Measurements from ENCODE around the gene PCDHA12.
"Not testable (repeated sequence)": the region's sequence is repeated elsewhere in the genome, so short reads cannot be mapped to it uniquely, and the experiment has no call there.

Gene PCDHA12, protein sequence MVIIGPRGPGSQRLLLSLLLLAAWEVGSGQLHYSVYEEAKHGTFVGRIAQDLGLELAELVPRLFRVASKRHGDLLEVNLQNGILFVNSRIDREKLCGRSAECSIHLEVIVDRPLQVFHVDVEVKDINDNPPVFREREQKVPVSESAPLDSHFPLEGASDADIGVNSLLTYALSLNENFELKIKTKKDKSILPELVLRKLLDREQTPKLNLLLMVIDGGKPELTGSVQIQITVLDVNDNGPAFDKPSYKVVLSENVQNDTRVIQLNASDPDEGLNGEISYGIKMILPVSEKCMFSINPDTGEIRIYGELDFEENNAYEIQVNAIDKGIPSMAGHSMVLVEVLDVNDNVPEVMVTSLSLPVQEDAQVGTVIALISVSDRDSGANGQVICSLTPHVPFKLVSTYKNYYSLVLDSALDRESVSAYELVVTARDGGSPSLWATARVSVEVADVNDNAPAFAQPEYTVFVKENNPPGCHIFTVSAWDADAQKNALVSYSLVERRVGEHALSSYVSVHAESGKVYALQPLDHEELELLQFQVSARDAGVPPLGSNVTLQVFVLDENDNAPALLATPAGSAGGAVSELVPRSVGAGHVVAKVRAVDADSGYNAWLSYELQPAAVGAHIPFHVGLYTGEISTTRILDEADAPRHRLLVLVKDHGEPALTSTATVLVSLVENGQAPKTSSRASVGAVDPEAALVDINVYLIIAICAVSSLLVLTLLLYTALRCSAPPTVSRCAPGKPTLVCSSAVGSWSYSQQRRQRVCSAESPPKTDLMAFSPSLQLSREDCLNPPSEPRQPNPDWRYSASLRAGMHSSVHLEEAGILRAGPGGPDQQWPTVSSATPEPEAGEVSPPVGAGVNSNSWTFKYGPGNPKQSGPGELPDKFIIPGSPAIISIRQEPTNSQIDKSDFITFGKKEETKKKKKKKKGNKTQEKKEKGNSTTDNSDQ

GRCh38 chr5:140875085-140876065 lies at the start of gene PCDHA12:
Gene PCDHA12 (plus strand): TSS chr5:140875308. CDS start chr5:140875473, 165 bp downstream.
- in situ Hi-C loops (cut with HindIII; ENCODE audit: low sequenced_read_pairs), result no loop called here

- in situ Hi-C loops (cut with HindIII; ENCODE audit: low sequenced_read_pairs), result no loop called here
These were observed 47.3 kb upstream of the PCDHA12 start, which contains the start of gene PCDHA6 for GRCh38 chr5:140827704-140828361. Gene PCDHA6 (plus strand): TSS chr5:140827960. CDS start chr5:140828092, 132 bp downstream.

GRCh38 chr5:140828362-140828737 lies 46.8 kb upstream of the PCDHA12 start:
- in situ Hi-C loops (cut with HindIII; ENCODE audit: low sequenced_read_pairs), result no loop called here

DNA sequence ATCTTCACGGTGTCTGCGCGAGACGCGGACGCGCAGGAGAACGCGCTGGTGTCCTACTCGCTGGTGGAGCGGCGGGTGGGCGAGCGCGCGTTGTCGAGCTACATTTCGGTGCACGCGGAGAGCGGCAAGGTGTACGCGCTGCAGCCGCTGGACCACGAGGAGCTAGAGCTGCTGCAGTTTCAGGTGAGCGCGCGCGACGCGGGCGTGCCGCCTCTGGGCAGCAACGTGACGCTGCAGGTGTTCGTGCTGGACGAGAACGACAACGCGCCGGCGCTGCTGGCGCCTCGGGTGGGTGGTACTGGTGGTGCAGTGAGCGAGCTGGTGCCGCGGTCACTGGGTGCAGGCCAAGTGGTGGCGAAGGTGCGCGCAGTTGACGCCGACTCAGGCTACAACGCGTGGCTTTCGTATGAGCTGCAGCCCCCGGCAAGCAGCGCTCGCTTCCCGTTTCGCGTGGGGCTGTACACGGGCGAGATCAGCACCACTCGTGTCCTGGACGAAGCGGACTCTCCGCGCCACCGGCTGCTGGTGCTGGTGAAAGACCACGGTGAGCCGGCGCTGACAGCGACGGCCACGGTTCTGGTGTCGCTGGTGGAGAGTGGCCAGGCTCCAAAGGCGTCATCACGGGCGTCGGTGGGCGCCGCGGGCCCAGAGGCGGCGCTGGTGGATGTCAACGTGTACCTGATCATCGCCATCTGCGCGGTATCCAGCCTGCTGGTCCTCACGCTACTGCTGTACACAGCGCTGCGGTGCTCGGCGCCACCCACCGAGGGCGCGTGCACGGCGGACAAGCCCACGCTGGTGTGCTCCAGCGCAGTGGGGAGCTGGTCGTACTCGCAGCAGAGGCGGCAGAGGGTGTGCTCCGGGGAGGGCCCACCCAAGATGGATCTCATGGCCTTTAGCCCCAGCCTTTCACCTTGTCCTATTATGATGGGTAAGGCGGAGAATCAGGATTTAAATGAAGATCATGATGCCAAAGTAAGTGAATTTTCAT lies 45.3 kb upstream of the PCDHA12 start:
- in situ Hi-C loops (cut with HindIII; ENCODE audit: low sequenced_read_pairs), result not testable (repeated sequence)

DNA sequence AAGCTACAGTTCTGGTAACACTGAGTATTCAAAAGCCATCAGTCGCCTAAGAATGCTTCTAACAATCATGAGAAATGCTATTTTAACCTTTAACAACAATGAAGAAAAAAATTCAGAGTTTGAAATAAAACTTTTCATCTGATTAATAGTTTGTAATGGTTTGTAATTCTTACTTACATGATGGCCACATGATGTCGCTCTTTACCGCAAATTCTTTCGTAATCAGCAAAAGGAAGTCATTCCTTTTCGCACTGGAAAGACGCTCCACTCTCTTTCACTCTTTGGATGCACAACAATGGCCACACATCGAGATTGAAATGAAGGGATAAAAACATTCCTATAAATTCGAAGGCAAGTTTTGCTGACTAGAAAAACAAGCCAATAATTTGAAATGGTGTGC lies 41.1 kb upstream of the PCDHA12 start, which contains the start of gene PCDHA7:
Gene PCDHA7, plus strand, starts transcription at position 277 of the 400 bp plus-strand sequence. Its CDS starts 115 bp downstream, at position 392.
- in situ Hi-C loops (cut with HindIII; ENCODE audit: low sequenced_read_pairs), result no loop called here

- in situ Hi-C loops (cut with HindIII; ENCODE audit: low sequenced_read_pairs), result not testable (repeated sequence)
These were observed 40.6 kb upstream of the PCDHA12 start for GRCh38 chr5:140834439-140835008.

GRCh38 chr5:140835622-140836510 lies 39.2 kb upstream of the PCDHA12 start:
- in situ Hi-C loops (cut with HindIII; ENCODE audit: low sequenced_read_pairs), result no loop called here

- in situ Hi-C loops (cut with HindIII; ENCODE audit: low sequenced_read_pairs), result no loop called here
These were observed 33.8 kb upstream of the PCDHA12 start, which contains the start of gene PCDHA8 for GRCh38 chr5:140840978-140841962. Gene PCDHA8 (plus strand): TSS chr5:140841187. CDS start chr5:140841322, 135 bp downstream.

- in situ Hi-C loops (cut with HindIII; ENCODE audit: low sequenced_read_pairs), result no loop called here
These were observed 32.0 kb upstream of the PCDHA12 start for GRCh38 chr5:140842798-140843733.

GRCh38 chr5:140848139-140849102 lies 26.7 kb upstream of the PCDHA12 start, which contains the start of gene PCDHA9:
Gene PCDHA9 (plus strand): TSS chr5:140848382. CDS start chr5:140848496, 114 bp downstream.
- in situ Hi-C loops (cut with HindIII; ENCODE audit: low sequenced_read_pairs), result not testable (repeated sequence)

DNA sequence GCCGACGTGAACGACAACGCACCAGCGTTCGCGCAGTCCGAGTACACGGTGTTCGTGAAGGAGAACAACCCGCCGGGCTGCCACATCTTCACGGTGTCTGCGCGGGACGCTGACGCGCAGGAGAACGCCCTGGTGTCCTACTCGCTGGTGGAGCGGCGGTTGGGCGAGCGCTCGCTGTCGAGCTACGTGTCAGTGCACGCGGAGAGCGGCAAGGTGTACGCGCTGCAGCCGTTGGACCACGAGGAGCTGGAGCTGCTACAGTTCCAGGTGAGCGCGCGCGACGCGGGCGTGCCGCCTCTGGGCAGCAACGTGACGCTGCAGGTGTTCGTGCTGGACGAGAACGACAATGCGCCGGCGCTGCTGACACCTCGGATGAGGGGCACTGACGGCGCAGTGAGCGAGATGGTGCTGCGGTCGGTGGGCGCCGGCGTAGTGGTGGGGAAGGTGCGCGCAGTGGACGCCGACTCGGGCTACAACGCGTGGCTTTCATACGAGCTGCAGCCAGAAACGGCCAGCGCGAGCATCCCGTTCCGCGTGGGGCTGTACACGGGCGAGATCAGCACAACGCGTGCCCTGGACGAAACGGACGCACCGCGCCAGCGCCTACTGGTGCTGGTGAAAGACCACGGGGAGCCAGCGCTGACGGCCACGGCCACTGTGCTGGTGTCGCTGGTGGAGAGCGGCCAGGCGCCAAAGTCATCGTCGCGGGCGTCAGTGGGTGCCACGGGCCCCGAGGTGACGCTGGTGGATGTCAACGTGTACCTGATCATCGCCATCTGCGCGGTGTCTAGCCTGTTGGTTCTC lies 25.1 kb upstream of the PCDHA12 start:
- in situ Hi-C loops (cut with HindIII; ENCODE audit: low sequenced_read_pairs), result not testable (repeated sequence)

DNA sequence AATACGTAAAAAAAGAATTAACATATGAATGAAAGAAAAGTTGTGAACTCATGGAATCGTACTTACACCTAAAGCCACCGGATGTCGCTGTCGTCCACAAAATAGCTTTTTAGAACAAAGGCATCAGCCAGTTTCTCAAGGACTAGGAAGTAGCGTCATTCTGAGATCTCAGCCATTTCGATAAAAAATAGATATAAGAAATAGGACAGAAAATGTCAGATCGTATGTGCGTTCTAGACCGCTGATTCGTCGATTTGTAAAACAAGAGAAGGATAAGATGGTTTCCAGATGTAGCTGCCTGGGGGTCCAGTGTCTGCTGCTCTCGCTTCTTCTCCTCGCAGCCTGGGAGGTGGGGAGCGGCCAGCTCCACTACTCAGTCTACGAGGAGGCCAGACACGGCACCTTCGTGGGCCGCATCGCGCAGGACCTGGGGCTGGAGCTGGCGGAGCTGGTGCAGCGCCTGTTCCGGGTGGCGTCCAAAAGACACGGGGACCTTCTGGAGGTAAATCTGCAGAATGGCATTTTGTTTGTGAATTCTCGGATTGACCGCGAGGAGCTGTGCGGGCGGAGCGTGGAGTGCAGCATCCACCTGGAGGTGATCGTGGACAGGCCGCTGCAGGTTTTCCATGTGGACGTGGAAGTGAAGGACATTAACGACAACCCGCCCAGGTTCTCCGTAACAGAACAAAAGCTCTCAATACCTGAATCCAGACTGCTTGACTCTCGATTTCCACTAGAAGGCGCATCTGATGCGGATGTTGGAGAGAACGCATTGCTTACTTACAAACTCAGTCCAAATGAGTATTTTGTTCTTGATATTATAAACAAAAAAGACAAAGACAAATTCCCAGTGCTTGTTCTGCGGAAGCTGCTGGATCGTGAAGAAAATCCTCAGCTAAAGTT lies 19.1 kb upstream of the PCDHA12 start, which contains the start of gene PCDHA10:
Gene PCDHA10, plus strand, starts transcription at position 126 of the 903 bp plus-strand sequence. Its CDS starts 152 bp downstream, at position 278.
- in situ Hi-C loops (cut with HindIII; ENCODE audit: low sequenced_read_pairs), result no loop called here
